A204.1 (cell line): ENCODE results near the gene NLRX1.
"Not testable (repeated sequence)": the region's sequence is repeated elsewhere in the genome, so short reads cannot be mapped to it uniquely, and the experiment has no call there.

Experiments
- FAIRE-seq: peaks from 2 replicates; lab custom pipeline; 2012; peaks lifted over from hg19 to GRCh38; lab: Jason Lieb, UNC

The NLRX1 gene

GRCh38 chr11:119184399-119184798, 15.9 kb downstream of the NLRX1 start:
- FAIRE-seq = not testable (repeated sequence)

- no peak for FAIRE-seq
Measured at GRCh38 chr11:119185981-119186634, 17.6 kb downstream of the NLRX1 start.

- FAIRE-seq = no peak
Measured at GRCh38 chr11:119187123-119187892, 18.8 kb downstream of the NLRX1 start.

GRCh38 chr11:119188067-119188466, 19.5 kb downstream of the NLRX1 start:
- no peak for FAIRE-seq

- no peak for FAIRE-seq
Measured at GRCh38 chr11:119188887-119189286, 20.4 kb downstream of the NLRX1 start.

DNA sequence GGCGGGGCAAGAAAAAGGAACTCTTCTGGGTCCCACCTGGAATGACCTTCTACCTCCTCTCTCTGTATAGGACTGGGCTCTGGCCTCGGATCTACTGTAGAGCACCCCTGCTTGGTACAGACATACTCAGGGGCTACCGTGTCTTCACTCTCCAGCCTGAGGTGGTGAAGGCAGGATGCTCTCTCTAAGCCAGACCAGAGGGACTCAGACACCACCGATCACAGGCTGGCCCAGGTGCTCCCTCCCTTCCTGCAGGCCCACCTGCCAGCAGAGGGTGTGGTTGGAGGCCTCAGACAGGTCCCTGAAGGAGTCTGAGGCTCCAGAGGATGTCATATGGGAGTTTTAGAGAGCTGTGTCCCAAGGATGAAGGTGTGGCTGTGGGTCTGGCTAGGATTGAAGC, 20.9 kb downstream of the NLRX1 start:
- no peak for FAIRE-seq

DNA sequence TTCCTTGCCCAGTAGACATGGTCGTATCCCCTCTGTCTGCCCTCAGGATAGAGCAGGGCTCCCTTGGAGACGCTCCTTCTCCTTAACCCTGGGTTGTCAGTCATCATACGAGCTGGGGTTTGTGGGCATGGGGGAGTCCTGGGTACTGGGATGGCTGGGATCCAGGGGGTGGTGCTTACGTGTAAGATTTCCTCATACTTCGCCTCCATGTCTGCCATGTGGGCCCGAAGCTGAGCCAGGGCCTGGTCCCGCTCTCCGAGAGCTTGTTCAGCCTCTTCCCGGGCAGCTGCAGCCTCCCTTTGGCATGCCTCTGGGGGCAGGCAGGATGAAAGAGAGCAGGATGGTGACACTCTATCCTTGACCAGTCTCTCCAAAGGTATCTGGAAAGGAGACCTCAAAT, 22.0 kb downstream of the NLRX1 start:
- no peak for FAIRE-seq

DNA sequence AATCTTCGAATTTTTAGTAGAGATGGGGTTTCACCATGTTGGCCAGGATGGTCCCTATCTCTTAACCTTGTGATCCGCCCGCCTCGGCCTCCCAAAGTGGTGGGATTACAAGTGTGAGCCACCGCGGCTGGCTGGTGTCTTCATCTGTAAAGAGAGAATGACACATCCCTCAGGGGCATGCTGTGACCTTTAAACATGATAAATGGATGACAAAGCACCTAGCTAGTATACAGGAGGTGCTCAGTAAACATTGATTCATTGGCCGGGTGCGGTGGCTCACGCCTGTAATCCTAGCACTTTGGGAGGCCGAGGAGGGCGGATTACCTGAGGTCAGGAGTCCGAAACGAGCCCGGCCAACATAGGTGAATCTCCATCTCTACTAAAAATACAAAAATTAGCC, 22.7 kb downstream of the NLRX1 start:
- not testable (repeated sequence) for FAIRE-seq

- no peak for FAIRE-seq
Measured at GRCh38 chr11:119192111-119192510, 23.6 kb downstream of the NLRX1 start.

GRCh38 chr11:119193001-119193400, 24.5 kb downstream of the NLRX1 start:
- FAIRE-seq = no peak

DNA sequence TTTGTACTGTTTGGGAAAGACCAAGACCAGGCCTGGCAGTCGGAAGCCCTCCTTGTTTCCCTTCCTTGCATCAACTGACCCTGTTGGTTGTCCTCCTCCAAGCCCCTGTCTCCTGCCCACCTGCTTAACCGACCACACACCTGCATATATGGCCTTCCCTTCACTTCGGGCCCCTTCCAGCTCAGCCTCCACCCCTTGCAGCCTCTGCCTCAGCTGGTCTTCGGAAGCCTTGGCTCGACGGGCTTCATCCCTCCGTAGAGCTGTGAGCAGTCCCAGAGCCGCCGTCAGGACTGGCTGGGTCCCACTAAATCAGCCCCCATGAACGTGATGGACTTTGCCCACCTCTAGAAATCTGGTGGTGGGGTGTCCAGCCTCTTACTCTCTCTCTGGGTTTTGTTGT, 25.1 kb downstream of the NLRX1 start:
- FAIRE-seq = no peak

GRCh38 chr11:119194811-119195440, 26.4 kb downstream of the NLRX1 start:
- FAIRE-seq = no peak

- no peak for FAIRE-seq
Measured at GRCh38 chr11:119195680-119196079, 27.2 kb downstream of the NLRX1 start.

DNA sequence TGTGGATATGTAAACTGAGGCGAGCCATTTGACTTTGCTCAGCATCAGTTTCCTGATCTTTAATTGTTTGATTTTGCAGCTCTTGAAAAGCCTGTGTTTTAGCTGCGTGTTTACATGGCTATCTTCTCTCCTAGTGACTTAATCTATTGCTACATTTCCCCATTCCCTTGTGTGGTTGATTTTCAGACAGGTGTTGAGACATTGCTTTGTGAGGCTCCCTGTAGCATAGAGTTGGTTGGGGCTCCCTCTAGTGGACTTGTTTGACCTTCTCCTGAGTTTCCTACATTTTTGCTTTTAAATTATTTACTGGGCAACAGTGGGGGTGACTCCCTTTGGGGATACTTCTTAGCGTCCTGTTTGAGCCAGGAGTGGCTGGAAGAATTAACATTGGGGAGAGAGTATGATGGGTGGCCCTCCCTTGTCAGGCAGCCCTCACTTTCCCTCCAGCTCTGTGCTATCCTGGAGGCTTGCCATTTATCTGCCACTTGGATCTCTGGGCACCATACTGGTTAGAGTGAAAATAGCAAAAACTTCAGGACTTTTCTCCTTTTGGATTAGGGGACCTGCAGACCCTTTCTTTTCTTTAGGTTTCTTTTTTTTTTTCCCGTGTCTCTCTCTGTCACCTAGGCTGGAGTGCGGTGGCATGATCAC, 28.4 kb downstream of the NLRX1 start:
- FAIRE-seq = peak; percentile 93

DNA sequence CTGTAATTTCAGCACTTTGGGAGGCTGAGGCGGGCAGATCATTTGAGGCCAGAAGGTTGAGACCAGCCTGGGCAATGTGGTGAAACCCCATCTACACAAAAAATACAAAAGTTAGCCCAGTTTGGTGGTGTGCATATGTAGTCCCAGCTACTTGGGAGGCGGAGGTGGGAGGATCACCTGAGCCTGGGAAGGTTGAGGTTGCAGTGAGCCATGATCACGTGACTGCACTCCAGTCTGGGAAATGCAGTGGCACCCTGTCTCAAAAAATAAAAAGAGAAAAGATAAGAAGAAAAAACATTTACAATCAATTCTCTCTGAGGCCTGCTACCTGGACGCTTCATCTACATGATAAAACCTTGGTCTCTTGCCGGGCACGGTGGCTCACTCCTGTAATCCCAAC, 30.4 kb downstream of the NLRX1 start:
- no peak for FAIRE-seq

- FAIRE-seq = not testable (repeated sequence)
Measured at GRCh38 chr11:119201236-119201635, 32.7 kb downstream of the NLRX1 start.

- no peak for FAIRE-seq
Measured at GRCh38 chr11:119202554-119202953, 34.0 kb downstream of the NLRX1 start.

GRCh38 chr11:119204066-119204465, 35.5 kb downstream of the NLRX1 start:
- FAIRE-seq = no peak

DNA sequence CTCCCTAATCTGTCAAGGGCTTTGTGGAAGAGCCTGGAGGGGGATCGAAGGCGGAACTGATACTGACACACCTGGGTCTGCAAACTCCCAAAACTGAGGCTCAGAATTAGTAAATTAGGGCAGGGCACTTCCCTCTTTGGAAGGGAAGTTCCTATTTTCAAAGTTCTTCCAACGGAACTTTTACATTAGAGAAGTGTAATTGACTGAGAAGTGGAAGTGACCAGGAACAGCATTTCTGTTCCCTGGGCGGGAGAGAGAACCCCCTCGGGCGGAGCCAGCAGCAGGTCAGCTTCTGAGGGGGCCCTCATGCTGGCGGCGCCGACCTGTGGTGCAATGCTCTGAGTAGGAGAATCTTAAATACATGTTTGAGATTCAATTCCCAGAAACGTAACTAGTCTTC, 36.6 kb downstream of the NLRX1 start:
- FAIRE-seq = no peak

DNA sequence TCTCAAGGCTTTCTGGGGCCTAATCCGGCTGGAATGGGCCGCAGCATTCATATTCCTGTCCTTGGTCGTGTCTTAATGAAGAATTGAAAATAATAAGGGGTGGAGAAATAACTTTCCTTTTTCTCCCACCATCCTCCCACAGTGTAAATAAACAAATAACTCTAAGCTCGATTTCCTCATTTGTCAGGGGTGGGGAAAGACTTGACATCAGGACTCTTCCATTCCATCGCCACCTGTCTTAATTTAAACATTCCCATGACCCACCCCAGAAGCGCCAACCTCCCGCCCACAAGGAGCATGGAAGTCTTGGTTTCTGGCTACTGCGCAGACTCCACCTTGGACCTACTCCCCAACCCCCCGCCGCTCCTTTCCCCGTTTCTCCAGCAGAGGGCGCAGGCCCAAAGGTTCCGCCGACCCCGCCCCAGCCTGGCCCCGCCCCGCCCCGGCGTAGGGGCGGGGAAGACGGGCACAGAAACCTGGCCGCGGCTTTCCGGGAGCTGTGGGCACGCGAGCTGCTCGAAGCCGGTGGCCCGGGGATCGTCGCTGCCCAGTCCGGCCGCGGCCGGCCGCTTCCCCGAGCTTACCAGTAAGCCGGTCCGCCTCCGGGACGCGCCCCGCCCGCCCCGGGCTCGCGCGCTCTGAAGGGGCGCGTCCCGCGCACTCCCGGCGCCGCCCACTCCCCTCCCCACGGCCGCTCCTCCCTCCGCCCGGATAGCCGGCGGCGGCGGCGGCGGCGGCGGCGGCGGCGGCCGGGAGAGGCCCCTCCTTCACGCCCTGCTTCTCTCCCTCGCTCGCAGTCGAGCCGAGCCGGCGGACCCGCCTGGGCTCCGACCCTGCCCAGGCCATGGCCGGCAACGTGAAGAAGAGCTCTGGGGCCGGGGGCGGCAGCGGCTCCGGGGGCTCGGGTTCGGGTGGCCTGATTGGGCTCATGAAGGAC, 37.3 kb downstream of the NLRX1 start, which contains the start of gene CBL:
CBL (plus strand) TSS at position 766 of the 937 bp plus-strand sequence; CDS start at position 845, 79 bp downstream.
- no peak for FAIRE-seq
